Measurements from ENCODE around the gene HSD3B1. TPM values are rescaled to one million over a fixed set of nuclear protein-coding genes. Genes with fewer than 3 reads are reported as not detected.

Gene HSD3B1
- total and polyA plus RNA-seq, 2 donors from 2014 or later, result not detected

DNA sequence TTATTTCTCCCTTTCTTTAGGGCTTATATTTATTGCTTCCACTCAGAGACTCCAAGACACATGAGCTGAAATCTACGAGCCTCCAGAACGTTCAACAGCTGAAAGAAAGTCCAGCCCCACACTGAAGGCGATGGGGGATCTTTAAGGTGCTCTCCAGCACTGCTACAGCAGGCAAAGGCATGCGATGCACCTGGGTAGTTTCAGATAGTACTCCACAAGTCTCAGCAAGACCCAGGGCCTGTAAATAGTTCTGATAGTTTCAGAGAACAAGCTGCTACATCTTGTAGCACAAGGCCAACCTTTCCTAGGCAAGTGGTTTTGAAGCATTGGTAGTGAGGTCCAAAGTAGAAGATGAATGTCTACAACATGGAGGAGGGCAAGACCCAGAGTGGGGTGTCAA is 2.2 kb upstream of the HSD3B1 start:
- TF ChIP-seq, protein P1, sequence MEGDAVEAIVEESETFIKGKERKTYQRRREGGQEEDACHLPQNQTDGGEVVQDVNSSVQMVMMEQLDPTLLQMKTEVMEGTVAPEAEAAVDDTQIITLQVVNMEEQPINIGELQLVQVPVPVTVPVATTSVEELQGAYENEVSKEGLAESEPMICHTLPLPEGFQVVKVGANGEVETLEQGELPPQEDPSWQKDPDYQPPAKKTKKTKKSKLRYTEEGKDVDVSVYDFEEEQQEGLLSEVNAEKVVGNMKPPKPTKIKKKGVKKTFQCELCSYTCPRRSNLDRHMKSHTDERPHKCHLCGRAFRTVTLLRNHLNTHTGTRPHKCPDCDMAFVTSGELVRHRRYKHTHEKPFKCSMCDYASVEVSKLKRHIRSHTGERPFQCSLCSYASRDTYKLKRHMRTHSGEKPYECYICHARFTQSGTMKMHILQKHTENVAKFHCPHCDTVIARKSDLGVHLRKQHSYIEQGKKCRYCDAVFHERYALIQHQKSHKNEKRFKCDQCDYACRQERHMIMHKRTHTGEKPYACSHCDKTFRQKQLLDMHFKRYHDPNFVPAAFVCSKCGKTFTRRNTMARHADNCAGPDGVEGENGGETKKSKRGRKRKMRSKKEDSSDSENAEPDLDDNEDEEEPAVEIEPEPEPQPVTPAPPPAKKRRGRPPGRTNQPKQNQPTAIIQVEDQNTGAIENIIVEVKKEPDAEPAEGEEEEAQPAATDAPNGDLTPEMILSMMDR (IDR thresholded peaks at IDR 0.05; ENCODE audit: borderline replicate concordance, extremely low read depth, insufficient read depth), result no peak
- intact Hi-C loops (cut with DNase I), result no loop called here
- FAIRE-seq (no peak), DNase-seq (no peak)
- Histone ChIP-seq H3K27ac (ENCODE audit: low read depth in 2 of 2, low read length in 2 of 2) (no peak overlapping the region), H3K9me3 (ENCODE audit: control insufficient read depth in 2 of 3, insufficient read depth in 1 of 3, low read length in 3 of 3) (no peaks in the 10 kb centered on the region), H3K36me3 (ENCODE audit: control insufficient read depth in 2 of 3, insufficient read depth in 3 of 3, low read length in 3 of 3) (no peaks in the 10 kb centered on the region), H3K4me3 (ENCODE audit: low read length in 3 of 3) (no peak overlapping the region), H3K4me1 (ENCODE audit: control insufficient read depth in 2 of 3, insufficient read depth in 2 of 3, low read depth in 1 of 3, low read length in 3 of 3) (no peaks in the 10 kb centered on the region), H3K9ac (ENCODE audit: low read length in 3 of 3) (no peak overlapping the region), H3K27me3 (ENCODE audit: control insufficient read depth, insufficient read depth, low read length) (no peaks in the 10 kb centered on the region)

DNA sequence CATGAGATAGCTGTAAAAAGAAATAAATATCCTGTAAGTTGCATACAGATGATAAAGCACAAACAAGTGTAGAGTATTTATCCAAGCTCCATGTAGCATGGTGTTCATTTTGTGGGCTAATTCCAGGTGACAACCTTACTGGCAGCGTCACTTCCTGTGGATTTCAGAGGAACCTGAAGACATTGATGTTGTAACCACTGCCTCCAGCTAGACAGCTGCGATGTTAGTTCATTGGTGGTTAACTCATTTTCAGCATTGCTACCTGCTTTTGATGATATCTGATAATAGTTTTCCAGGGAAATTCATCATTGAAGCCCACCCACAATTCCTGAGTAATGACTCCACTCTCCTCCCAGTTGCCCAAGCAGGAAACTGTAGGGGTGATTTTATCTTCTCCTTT is 3.0 kb downstream of the HSD3B1 start:
- TF ChIP-seq, protein P1 (IDR thresholded peaks at IDR 0.05; ENCODE audit: borderline replicate concordance, extremely low read depth, insufficient read depth), result no peak
- no peaks in the 10 kb centered on the region for H3K27me3 ChIP-seq (ENCODE audit: control insufficient read depth, insufficient read depth, low read length)
- H3K4me1 ChIP-seq (ENCODE audit: control insufficient read depth in 2 of 3, insufficient read depth in 2 of 3, low read depth in 1 of 3, low read length in 3 of 3), result no peaks in the 10 kb centered on the region
- no peak for FAIRE-seq
- no peak for DNase-seq
- intact Hi-C loops (cut with DNase I), result no loop called here
- H3K4me3 ChIP-seq (ENCODE audit: low read length in 3 of 3), result no peak overlapping the region
- no peaks in the 10 kb centered on the region for H3K9me3 ChIP-seq (ENCODE audit: control insufficient read depth in 2 of 3, insufficient read depth in 1 of 3, low read length in 3 of 3)
- H3K27ac ChIP-seq (ENCODE audit: low read depth in 2 of 2, low read length in 2 of 2), result no peak overlapping the region
- no peaks in the 10 kb centered on the region for H3K36me3 ChIP-seq (ENCODE audit: control insufficient read depth in 2 of 3, insufficient read depth in 3 of 3, low read length in 3 of 3)
- H3K9ac ChIP-seq (ENCODE audit: low read length in 3 of 3), result no peak overlapping the region

DNA sequence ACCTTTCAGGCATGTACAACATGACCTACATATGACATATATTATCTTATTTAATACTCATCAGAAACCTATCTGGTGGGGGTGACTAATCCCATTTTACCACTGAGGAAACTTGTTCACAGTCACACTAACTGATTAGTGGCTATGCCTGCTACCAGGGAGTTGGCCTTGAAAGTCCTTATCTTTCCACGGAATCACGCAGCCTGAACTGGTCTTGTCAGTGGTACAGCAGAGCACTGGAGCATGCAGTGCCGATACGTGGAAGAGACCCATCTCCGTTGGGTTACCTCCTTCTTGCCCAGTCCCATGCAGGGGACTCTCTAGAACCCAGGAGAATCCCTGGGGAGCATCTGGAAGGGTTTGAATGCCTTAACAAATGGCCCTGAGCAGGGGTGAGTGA is 8.2 kb downstream of the HSD3B1 start:
- Histone ChIP-seq H3K9me3 (ENCODE audit: control insufficient read depth in 2 of 3, insufficient read depth in 1 of 3, low read length in 3 of 3) (no peaks in the 10 kb centered on the region), H3K36me3 (ENCODE audit: control insufficient read depth in 2 of 3, insufficient read depth in 3 of 3, low read length in 3 of 3) (no peaks in the 10 kb centered on the region), H3K27ac (ENCODE audit: low read depth in 2 of 2, low read length in 2 of 2) (no peak overlapping the region), H3K9ac (ENCODE audit: low read length in 3 of 3) (no peak overlapping the region), H3K4me3 (ENCODE audit: low read length in 3 of 3) (no peak overlapping the region), H3K27me3 (ENCODE audit: control insufficient read depth, insufficient read depth, low read length) (no peaks in the 10 kb centered on the region), H3K4me1 (ENCODE audit: control insufficient read depth in 2 of 3, insufficient read depth in 2 of 3, low read depth in 1 of 3, low read length in 3 of 3) (no peaks in the 10 kb centered on the region)
- no peak for FAIRE-seq
- TF ChIP-seq, protein P1 (IDR thresholded peaks at IDR 0.05; ENCODE audit: borderline replicate concordance, extremely low read depth, insufficient read depth), result no peak
- intact Hi-C loops (cut with DNase I), result no loop called here
- DNase-seq, result no peak

DNA sequence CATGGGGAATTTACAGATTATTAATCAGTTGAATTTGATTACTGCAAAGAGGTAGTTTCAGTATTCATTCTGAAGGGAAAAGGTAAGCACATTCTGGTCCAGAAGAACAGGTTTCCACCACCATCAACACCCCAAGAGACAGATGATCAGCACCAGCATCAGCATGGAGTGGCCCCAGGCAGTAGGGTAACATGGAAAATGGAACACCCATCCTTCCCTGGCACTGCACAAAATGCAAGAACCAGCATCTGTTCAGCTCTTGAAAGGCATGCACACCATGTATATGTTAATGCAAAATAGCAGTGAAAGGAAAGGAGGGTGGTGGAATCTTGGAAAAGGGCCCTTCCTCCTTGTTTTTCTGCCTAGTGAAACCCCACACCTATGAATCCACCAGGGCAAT is 9.2 kb downstream of the HSD3B1 start:
- H3K27me3 ChIP-seq (ENCODE audit: control insufficient read depth, insufficient read depth, low read length), result no peaks in the 10 kb centered on the region
- no peak overlapping the region for H3K9ac ChIP-seq (ENCODE audit: low read length in 3 of 3)
- no peaks in the 10 kb centered on the region for H3K4me1 ChIP-seq (ENCODE audit: control insufficient read depth in 2 of 3, insufficient read depth in 2 of 3, low read depth in 1 of 3, low read length in 3 of 3)
- H3K4me3 ChIP-seq (ENCODE audit: low read length in 3 of 3), result no peak overlapping the region
- H3K27ac ChIP-seq (ENCODE audit: low read depth in 2 of 2, low read length in 2 of 2), result no peak overlapping the region
- H3K36me3 ChIP-seq (ENCODE audit: control insufficient read depth in 2 of 3, insufficient read depth in 3 of 3, low read length in 3 of 3), result no peaks in the 10 kb centered on the region
- FAIRE-seq (no peak), DNase-seq (no peak)
- intact Hi-C loops (cut with DNase I), result no loop called here
- H3K9me3 ChIP-seq (ENCODE audit: control insufficient read depth in 2 of 3, insufficient read depth in 1 of 3, low read length in 3 of 3), result no peaks in the 10 kb centered on the region
- TF ChIP-seq, protein P1 (IDR thresholded peaks at IDR 0.05; ENCODE audit: borderline replicate concordance, extremely low read depth, insufficient read depth), result no peak

Measured in kidney (tissue), 14 donors.